HepG2 (cell line): ENCODE results near the gene MAPK6.

Experiments
- IRF1 ChIP-seq: sonication (generic); formaldehyde crosslinking; IDR thresholded peaks from 2 replicates; pipeline ENCODE4 v1.4.0; 2020; ENCODE audit warnings: low read depth, mild to moderate bottlenecking, missing genetic modification reagents
- JUND ChIP-seq: sonication (generic); formaldehyde crosslinking; IDR thresholded peaks from 2 replicates; pipeline ENCODE4 v1.8.0; 2022; ENCODE audit warnings: mild to moderate bottlenecking, missing genetic modification reagents
- KDM1A ChIP-seq: IDR thresholded peaks from 2 replicates; pipeline ENCODE4 v1.6.1; 2016; ENCODE audit warnings: missing compliant biosample characterization
- KLF16 ChIP-seq, 2 experiments: sonication (generic) in 1 of 2; formaldehyde crosslinking in 1 of 2; IDR thresholded peaks; 2 replicates each; pipeline versions ENCODE4 v1.6.1 to v1.8.0; 2016 to 2023; ENCODE audit warnings: missing genetic modification reagents in 2 of 2, missing compliant biosample characterization in 1 of 2
- NR3C1 ChIP-seq: sonication (generic); formaldehyde crosslinking; IDR thresholded peaks from 2 replicates; pipeline ENCODE4 v1.4.0; 2020; ENCODE audit warnings: missing genetic modification reagents
- PLRG1 ChIP-seq: fragments of 450-650 bp; conservative IDR thresholded peaks from 2 replicates; pipeline ENCODE4 v1.6.1; 2016
- TAF15 ChIP-seq: fragments of 200-400 bp; formaldehyde crosslinking; IDR thresholded peaks from one replicate; pipeline ENCODE4 v1.6.1; 2018; ENCODE audit warnings: mild to moderate bottlenecking, low read depth, low read length; ENCODE audit not compliant: poor library complexity, severe bottlenecking
- XRCC5 ChIP-seq: fragments of 200-400 bp; formaldehyde crosslinking; optimal IDR thresholded peaks from 2 replicates; pipeline ENCODE3; 2017; ENCODE audit warnings: mild to moderate bottlenecking, low read length
- ZFP41 ChIP-seq: sonication (generic); formaldehyde crosslinking; IDR thresholded peaks from 2 replicates; pipeline ENCODE4 v1.4.0; 2020; ENCODE audit warnings: mild to moderate bottlenecking, missing genetic modification reagents, borderline replicate concordance
- ZNF331 ChIP-seq: sonication (generic); formaldehyde crosslinking; IDR thresholded peaks from 2 replicates; pipeline ENCODE4 v1.4.0; 2020; ENCODE audit warnings: missing genetic modification reagents
- ZNF749 ChIP-seq: sonication (generic); formaldehyde crosslinking; IDR thresholded peaks from 2 replicates; pipeline ENCODE4 v1.8.0; 2022; ENCODE audit warnings: mild to moderate bottlenecking, missing genetic modification reagents, moderate library complexity, borderline replicate concordance
- TF ChIP-seq, protein P1 (sequence below): sonication (generic); formaldehyde crosslinking; IDR thresholded peaks from 2 replicates; pipeline ENCODE4 v1.5.1; 2020; ENCODE audit warnings: mild to moderate bottlenecking, missing genetic modification reagents

GRCh38 chr15:52052066-52052935 is 33.3 kb downstream of the MAPK6 start:
- TF ChIP-seq KDM1A (CRISPR knock-in tag) (no peak), NR3C1 (CRISPR knock-in tag) (no peak), ZFP41 (CRISPR knock-in tag) (no peak), ZNF331 (CRISPR knock-in tag) (no peak), IRF1 (CRISPR knock-in tag) (no peak), KLF16 (CRISPR knock-in tag; IDR thresholded peaks at IDR 0.05) (no peak), XRCC5 (no peak), JUND (no peak), PLRG1 (no peak), ZNF749 (CRISPR knock-in tag) (no peak), TAF15 (no peak)
- TF ChIP-seq, protein P1, sequence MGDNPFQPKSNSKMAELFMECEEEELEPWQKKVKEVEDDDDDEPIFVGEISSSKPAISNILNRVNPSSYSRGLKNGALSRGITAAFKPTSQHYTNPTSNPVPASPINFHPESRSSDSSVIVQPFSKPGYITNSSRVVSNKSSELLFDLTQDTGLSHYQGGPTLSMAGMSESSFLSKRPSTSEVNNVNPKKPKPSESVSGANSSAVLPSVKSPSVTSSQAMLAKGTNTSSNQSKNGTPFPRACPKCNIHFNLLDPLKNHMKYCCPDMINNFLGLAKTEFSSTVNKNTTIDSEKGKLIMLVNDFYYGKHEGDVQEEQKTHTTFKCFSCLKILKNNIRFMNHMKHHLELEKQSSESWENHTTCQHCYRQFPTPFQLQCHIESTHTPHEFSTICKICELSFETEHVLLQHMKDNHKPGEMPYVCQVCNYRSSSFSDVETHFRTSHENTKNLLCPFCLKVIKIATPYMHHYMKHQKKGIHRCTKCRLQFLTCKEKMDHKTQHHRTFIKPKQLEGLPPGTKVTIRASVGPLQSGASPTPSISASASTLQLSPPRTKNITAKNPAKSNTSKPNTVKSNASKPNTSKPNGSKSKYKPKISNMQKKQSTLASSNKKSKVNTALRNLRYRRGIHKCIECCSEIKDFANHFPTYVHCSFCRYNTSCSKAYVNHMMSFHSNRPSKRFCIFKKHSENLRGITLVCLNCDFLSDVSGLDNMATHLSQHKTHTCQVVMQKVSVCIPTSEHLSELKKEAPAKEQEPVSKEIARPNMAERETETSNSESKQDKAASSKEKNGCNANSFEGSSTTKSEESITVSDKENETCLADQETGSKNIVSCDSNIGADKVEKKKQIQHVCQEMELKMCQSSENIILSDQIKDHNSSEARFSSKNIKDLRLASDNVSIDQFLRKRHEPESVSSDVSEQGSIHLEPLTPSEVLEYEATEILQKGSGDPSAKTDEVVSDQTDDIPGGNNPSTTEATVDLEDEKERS (CRISPR knock-in tag): no peak
